ENCODE data around the gene BEST2. TPM values are rescaled to one million over a fixed set of nuclear protein-coding genes. Genes with fewer than 3 reads are reported as not detected.
A peak's percentile ranks its signal among the peaks of the same experiment; 100 is the strongest.

BEST2 gene
- total RNA-seq, 4 donors from 2014 or later = 0.14 to 0.29 TPM; not detected in 2

DNA sequence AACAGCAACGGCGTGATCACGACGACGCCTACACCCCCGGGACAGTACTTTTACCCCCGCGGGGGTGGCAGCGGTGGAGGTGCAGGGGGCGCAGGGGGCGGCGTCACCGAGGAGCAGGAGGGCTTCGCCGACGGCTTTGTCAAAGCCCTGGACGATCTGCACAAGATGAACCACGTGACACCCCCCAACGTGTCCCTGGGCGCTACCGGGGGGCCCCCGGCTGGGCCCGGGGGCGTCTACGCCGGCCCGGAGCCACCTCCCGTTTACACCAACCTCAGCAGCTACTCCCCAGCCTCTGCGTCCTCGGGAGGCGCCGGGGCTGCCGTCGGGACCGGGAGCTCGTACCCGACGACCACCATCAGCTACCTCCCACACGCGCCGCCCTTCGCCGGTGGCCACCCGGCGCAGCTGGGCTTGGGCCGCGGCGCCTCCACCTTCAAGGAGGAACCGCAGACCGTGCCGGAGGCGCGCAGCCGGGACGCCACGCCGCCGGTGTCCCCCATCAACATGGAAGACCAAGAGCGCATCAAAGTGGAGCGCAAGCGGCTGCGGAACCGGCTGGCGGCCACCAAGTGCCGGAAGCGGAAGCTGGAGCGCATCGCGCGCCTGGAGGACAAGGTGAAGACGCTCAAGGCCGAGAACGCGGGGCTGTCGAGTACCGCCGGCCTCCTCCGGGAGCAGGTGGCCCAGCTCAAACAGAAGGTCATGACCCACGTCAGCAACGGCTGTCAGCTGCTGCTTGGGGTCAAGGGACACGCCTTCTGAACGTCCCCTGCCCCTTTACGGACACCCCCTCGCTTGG, 40.7 kb downstream of the BEST2 start:
- peak; percentile 59 to 61 for DNase-seq

DNA sequence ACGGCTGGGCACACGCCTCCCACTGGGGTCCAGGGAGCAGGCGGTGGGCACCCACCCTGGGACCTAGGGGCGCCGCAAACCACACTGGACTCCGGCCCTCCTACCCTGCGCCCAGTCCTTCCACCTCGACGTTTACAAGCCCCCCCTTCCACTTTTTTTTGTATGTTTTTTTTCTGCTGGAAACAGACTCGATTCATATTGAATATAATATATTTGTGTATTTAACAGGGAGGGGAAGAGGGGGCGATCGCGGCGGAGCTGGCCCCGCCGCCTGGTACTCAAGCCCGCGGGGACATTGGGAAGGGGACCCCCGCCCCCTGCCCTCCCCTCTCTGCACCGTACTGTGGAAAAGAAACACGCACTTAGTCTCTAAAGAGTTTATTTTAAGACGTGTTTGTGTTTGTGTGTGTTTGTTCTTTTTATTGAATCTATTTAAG, 41.3 kb downstream of the BEST2 start:
- TF ChIP-seq, protein P1, sequence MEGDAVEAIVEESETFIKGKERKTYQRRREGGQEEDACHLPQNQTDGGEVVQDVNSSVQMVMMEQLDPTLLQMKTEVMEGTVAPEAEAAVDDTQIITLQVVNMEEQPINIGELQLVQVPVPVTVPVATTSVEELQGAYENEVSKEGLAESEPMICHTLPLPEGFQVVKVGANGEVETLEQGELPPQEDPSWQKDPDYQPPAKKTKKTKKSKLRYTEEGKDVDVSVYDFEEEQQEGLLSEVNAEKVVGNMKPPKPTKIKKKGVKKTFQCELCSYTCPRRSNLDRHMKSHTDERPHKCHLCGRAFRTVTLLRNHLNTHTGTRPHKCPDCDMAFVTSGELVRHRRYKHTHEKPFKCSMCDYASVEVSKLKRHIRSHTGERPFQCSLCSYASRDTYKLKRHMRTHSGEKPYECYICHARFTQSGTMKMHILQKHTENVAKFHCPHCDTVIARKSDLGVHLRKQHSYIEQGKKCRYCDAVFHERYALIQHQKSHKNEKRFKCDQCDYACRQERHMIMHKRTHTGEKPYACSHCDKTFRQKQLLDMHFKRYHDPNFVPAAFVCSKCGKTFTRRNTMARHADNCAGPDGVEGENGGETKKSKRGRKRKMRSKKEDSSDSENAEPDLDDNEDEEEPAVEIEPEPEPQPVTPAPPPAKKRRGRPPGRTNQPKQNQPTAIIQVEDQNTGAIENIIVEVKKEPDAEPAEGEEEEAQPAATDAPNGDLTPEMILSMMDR (IDR thresholded peaks at IDR 0.05) = no peak
- TF ChIP-seq POLR2A (IDR thresholded peaks at IDR 0.05) = no peak
- peak overlapping the region; percentile 84 to 87 for H3K4me3 ChIP-seq
- no peak for DNase-seq
- H3K27me3 ChIP-seq = no peaks in the 10 kb centered on the region
- intact Hi-C loops (cut with DNase I; ENCODE audit: low total_unique reads) = loop anchor here (2.0 kb wide), 1 partner anchor 16 kb away; no protein-coding TSS in a partner anchor
- no peaks in the 10 kb centered on the region for H3K9me3 ChIP-seq
- H3K4me1 ChIP-seq = peaks cover 0 to 8% of the 10 kb centered on the region in 2 donors
- H3K27ac ChIP-seq = peak overlapping the region; percentile 98 to 100
- H3K36me3 ChIP-seq = no peaks in the 10 kb centered on the region

More for the DNA sequence above, 40.7 kb downstream of the BEST2 start:
- TF ChIP-seq POLR2A (IDR thresholded peaks at IDR 0.05) = peak in 1 of 2 donors; percentile 35
- TF ChIP-seq, protein P1 (IDR thresholded peaks at IDR 0.05) = peak in 1 of 4 experiments; percentile 14
- intact Hi-C loops (cut with DNase I; ENCODE audit: low total_unique reads) = loop anchor here (2.0 kb wide), 1 partner anchor 15 kb away; no protein-coding TSS in a partner anchor
- peak overlapping the region; percentile 84 to 87 for H3K4me3 ChIP-seq
- no peaks in the 10 kb centered on the region for H3K27me3 ChIP-seq
- H3K4me1 ChIP-seq = peaks cover 0 to 10% of the 10 kb centered on the region in 2 donors
- H3K9me3 ChIP-seq = no peaks in the 10 kb centered on the region
- no peaks in the 10 kb centered on the region for H3K36me3 ChIP-seq
- H3K27ac ChIP-seq = peak overlapping the region; percentile 98 to 100

DNA sequence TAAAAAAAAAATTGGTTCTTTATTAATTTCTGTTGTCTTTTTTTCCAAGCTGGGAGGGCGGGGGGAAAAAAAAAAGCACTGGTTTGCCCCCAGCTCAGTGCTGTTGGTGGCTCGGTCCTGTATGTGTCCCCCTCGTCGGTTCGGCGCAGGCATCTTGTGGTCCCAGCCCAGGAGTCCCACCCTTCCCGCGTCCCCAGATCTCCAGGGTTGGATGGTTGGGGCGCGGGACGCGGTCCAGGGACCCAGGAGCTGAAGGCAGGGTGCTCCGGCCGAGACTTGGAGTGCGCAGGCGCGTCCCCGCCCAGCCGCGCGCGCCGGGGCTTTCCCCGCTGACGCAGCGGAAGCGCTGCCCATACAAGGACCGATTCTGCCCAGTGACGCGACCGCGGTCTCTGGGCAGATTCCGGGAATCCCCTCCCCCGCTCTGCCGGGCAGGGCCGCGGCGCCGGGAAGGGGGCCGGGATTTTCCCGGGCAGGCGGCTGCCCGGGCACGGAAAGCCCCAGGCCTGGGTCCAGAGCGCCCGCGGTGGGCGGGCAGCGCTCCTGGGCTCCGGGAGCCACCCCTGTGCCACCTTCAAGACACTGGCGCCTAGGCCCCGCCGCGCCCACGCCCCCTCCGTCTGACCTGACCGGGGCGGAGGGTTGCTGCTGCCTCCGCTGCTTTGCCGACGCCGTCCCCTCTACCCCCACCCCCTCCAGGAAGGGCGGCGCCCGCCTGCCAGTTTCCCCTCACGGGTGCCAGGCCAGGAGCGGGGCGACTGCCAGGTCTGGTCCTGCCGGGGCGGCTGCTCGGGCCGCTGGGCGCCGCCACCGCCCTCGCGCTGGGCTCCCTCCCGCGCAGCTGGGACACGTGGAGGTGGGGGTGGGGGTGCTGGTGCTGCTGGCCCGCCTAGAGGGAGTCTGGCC, 42.0 kb downstream of the BEST2 start:
- DNase-seq = peak; percentile 90 to 95
- H3K27me3 ChIP-seq = no peaks in the 10 kb centered on the region
- TF ChIP-seq, protein P1 (IDR thresholded peaks at IDR 0.05) = no peak
- peak; percentile 67 to 87 for TF ChIP-seq POLR2A (IDR thresholded peaks at IDR 0.05)
- H3K4me3 ChIP-seq = peak overlapping the region; percentile 84 to 87
- intact Hi-C loops (cut with DNase I; ENCODE audit: low total_unique reads) = loop anchor here (2.0 kb wide), 1 partner anchor 17 kb away; no protein-coding TSS in a partner anchor
- no peaks in the 10 kb centered on the region for H3K9me3 ChIP-seq
- peaks cover 0 to 1% of the 10 kb centered on the region in 2 donors for H3K4me1 ChIP-seq
- H3K27ac ChIP-seq = peak overlapping the region; percentile 98 to 100
- no peaks in the 10 kb centered on the region for H3K36me3 ChIP-seq

DNA sequence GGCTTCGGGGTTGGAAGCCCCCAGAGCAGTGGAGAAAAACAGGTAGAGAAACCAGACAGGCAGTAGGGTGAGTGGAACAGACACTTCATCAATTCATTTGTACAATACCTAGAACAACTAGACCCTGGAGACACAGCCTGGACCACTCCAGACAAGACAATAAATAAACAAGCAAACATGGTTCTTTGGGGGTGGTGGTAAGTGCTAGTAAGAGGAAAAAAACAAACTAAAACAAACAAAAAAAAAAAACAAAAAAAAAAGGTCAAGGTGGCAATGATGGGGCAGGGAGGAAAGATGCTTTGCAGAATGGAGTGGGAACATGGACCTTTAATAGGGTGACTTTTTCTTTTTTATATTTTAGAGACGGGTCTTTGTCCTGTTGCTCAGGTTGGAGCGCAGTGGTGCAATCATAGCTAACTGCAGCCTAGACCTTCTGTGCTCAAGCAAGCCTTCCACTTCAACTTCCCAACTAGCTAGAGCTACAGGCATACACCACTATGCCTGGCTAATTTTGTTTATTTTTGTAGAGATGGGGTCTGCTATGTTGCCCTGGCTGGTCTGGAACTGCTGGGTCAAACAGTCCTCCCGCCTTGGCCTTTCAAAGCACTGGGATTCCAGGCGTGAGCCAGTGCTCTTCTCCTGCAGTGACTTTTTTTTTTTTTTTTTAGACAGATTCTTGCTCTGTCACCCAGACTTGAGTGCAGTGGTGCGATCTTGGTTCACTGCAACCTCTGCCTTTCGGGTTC, 42.8 kb downstream of the BEST2 start:
- Histone ChIP-seq H3K27me3 (no peaks in the 10 kb centered on the region), H3K9me3 (no peaks in the 10 kb centered on the region), H3K36me3 (no peaks in the 10 kb centered on the region), H3K4me1 (no peaks in the 10 kb centered on the region), H3K4me3 (peak overlapping the region; percentile 84 to 87), H3K27ac (peak overlapping the region; percentile 98 to 100)
- DNase-seq = no peak
- TF ChIP-seq, protein P1 (IDR thresholded peaks at IDR 0.05) = no peak
- TF ChIP-seq POLR2A (IDR thresholded peaks at IDR 0.05) = no peak
- intact Hi-C loops (cut with DNase I; ENCODE audit: low total_unique reads) = no loop called here
